DOHH2 (cell line): ENCODE results near the gene UMAD1.

Experiments used
- EZH2phosphoT487 ChIP-seq: fragments of 200-600 bp; sonication (generic); IDR thresholded peaks from 2 replicates; pipeline ENCODE4 v1.6.1; 2017; ENCODE audit warnings: borderline replicate concordance, mild to moderate bottlenecking, antibody characterized with exemption, low read length, moderate library complexity, mixed read lengths
- TF ChIP-seq, protein P1 (sequence below): fragments of 200-600 bp; sonication (generic); IDR thresholded peaks from one replicate; pipeline ENCODE4 v1.5.1; 2014; ENCODE audit warnings: antibody characterized with exemption, mild to moderate bottlenecking, low read depth, low read length; ENCODE audit not compliant: poor library complexity, severe bottlenecking

GRCh38 chr7:7908622-7909145 lies 268.1 kb downstream of the UMAD1 start:
- TF ChIP-seq, protein P1, sequence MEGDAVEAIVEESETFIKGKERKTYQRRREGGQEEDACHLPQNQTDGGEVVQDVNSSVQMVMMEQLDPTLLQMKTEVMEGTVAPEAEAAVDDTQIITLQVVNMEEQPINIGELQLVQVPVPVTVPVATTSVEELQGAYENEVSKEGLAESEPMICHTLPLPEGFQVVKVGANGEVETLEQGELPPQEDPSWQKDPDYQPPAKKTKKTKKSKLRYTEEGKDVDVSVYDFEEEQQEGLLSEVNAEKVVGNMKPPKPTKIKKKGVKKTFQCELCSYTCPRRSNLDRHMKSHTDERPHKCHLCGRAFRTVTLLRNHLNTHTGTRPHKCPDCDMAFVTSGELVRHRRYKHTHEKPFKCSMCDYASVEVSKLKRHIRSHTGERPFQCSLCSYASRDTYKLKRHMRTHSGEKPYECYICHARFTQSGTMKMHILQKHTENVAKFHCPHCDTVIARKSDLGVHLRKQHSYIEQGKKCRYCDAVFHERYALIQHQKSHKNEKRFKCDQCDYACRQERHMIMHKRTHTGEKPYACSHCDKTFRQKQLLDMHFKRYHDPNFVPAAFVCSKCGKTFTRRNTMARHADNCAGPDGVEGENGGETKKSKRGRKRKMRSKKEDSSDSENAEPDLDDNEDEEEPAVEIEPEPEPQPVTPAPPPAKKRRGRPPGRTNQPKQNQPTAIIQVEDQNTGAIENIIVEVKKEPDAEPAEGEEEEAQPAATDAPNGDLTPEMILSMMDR, result no peak
- TF ChIP-seq EZH2phosphoT487, result no peak
